GM18868 (cell line): Measurements from ENCODE around the gene BABAM2.
"Not testable (repeated sequence)": the region's sequence is repeated elsewhere in the genome, so short reads cannot be mapped to it uniquely, and the experiment has no call there.

Experiments used
- ATAC-seq: cut with Tn5 transposase; IDR thresholded peaks from one replicate; pipeline ENCODE4 v1.9.1; 2021; ENCODE audit warnings: mild to moderate bottlenecking, moderate library complexity; ENCODE audit not compliant: unreplicated experiment

BABAM2 gene

GRCh38 chr2:27890146-27890923 is at the start of gene BABAM2, which contains the start of gene RBKS:
Gene BABAM2 (plus strand): TSS chr2:27890729. CDS start chr2:27894557, 3,828 bp downstream.
Gene RBKS (minus strand): TSS chr2:27890387. CDS start chr2:27890345, 42 bp downstream.
- ATAC-seq, result peak; percentile 83

- no peak for ATAC-seq
These were observed 47.6 kb upstream of the BABAM2 start for GRCh38 chr2:27842894-27843293.

GRCh38 chr2:27843992-27844391 is 46.5 kb upstream of the BABAM2 start:
- no peak for ATAC-seq

- ATAC-seq, result no peak
These were observed 45.7 kb upstream of the BABAM2 start for GRCh38 chr2:27844821-27845255.

- ATAC-seq, result no peak
These were observed 43.2 kb upstream of the BABAM2 start for GRCh38 chr2:27847333-27847732.

GRCh38 chr2:27849558-27850205 is 40.8 kb upstream of the BABAM2 start:
- ATAC-seq, result no peak

GRCh38 chr2:27852691-27853090 is 37.8 kb upstream of the BABAM2 start:
- ATAC-seq, result no peak

- ATAC-seq, result no peak
These were observed 36.2 kb upstream of the BABAM2 start for GRCh38 chr2:27854229-27854862.

- no peak for ATAC-seq
These were observed 35.1 kb upstream of the BABAM2 start for GRCh38 chr2:27855476-27855875.

GRCh38 chr2:27856386-27856785 is 34.1 kb upstream of the BABAM2 start:
- no peak for ATAC-seq

GRCh38 chr2:27856956-27857355 is 33.6 kb upstream of the BABAM2 start:
- no peak for ATAC-seq

GRCh38 chr2:27857417-27858172 is 32.9 kb upstream of the BABAM2 start:
- no peak for ATAC-seq

GRCh38 chr2:27860111-27860510 is 30.4 kb upstream of the BABAM2 start:
- ATAC-seq, result no peak

GRCh38 chr2:27863146-27863545 is 27.4 kb upstream of the BABAM2 start:
- ATAC-seq, result no peak

- not testable (repeated sequence) for ATAC-seq
These were observed 26.6 kb upstream of the BABAM2 start for GRCh38 chr2:27863955-27864354.

GRCh38 chr2:27866237-27866636 is 24.3 kb upstream of the BABAM2 start:
- ATAC-seq, result no peak

- ATAC-seq, result no peak
These were observed 20.8 kb upstream of the BABAM2 start for GRCh38 chr2:27869763-27870162.

- ATAC-seq, result no peak
These were observed 19.8 kb upstream of the BABAM2 start for GRCh38 chr2:27870724-27871123.

- no peak for ATAC-seq
These were observed 18.7 kb upstream of the BABAM2 start for GRCh38 chr2:27871802-27872201.

GRCh38 chr2:27873091-27873490 is 17.4 kb upstream of the BABAM2 start:
- no peak for ATAC-seq
